Heart left ventricle (tissue), 13 donors: ENCODE measurements around the gene TAF4.

Experiments used
- POLR2A ChIP-seq, 2 donors: fragments of 450-650 bp; IDR thresholded peaks; one replicate each; pipeline ENCODE4 v1.6.1; 2017; ENCODE audit warnings: antibody characterized with exemption in 2 of 2, mild to moderate bottlenecking in 2 of 2, moderate library complexity in 2 of 2
- TF ChIP-seq, protein P1 (sequence below), 12 donors: fragments of 200-600 bp; sonication (generic) in 4 of 12; IDR thresholded peaks; one replicate each; pipeline versions ENCODE4 v1.5.0 to v1.8.0; 2018 to 2022; ENCODE audit warnings: antibody characterized with exemption in 12 of 12, mild to moderate bottlenecking in 5 of 12
- donor health status: ischemic (EF 13 %, LVEDD 7.1; RV severe dilation, severe dysfunction).
- donor health status: DM: no; HTN: yes; CAD: no.
- donor health status: DM: no; HTN: no; CAD: no.
- donor health status: ischemic (EF 25% LVEDD 6.9; RV normal size, moderate dysfunction).
- donor health status: ischemic (EF 25% LVEDD 5.7; RV mildly dilated, moderate dysfunction).
- donor health status: ischemic (EF 35%, LVEDD 5.7; RV mildly dilated, moderate dysfunction).
- donor health status: nonischemic (EF 11% LVEDD 7.7; RV severe dilation, severe dysfunction).
- donor health status: DM: yes; HTN: yes; CAD: no.
- donor health status: PGD.
- donor health status: ischemic (EF 29% LVEDD 5.4; RV normal size, mild dysfunction).
- donor health status: nonischemic (EF 23%, LVEDD 6.1; RV moderate dilation, normal function).

DNA sequence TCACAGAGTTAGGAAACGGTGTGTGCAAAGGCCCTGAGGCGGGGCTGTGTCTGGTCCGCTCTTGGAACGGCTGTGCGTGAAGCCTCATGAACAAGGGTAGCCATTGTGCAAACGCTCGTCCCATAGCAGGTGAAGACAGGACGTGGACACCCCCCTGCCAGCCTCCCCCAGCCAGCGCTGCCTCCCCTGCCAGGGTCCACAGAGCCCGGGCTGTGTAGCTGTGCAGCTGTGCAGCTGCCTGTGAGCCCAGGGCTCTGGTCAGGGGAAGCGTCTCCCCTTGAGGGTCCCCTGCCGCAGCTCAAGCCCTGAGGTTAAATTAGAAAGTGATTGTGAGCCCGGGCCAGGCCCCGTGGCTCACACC lies 139.4 kb downstream of the TAF4 start:
- TF ChIP-seq POLR2A (IDR thresholded peaks at IDR 0.05), result no peak
- TF ChIP-seq, protein P1, sequence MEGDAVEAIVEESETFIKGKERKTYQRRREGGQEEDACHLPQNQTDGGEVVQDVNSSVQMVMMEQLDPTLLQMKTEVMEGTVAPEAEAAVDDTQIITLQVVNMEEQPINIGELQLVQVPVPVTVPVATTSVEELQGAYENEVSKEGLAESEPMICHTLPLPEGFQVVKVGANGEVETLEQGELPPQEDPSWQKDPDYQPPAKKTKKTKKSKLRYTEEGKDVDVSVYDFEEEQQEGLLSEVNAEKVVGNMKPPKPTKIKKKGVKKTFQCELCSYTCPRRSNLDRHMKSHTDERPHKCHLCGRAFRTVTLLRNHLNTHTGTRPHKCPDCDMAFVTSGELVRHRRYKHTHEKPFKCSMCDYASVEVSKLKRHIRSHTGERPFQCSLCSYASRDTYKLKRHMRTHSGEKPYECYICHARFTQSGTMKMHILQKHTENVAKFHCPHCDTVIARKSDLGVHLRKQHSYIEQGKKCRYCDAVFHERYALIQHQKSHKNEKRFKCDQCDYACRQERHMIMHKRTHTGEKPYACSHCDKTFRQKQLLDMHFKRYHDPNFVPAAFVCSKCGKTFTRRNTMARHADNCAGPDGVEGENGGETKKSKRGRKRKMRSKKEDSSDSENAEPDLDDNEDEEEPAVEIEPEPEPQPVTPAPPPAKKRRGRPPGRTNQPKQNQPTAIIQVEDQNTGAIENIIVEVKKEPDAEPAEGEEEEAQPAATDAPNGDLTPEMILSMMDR (IDR thresholded peaks at IDR 0.05), result no peak
